Measurements from ENCODE around the gene IGHMBP2. TPM values are rescaled to one million over a fixed set of nuclear protein-coding genes. Genes with fewer than 3 reads are reported as not detected.

Gene IGHMBP2
- polyA plus RNA-seq, 1 donor from 2014 or later: 9.5 TPM

DNA sequence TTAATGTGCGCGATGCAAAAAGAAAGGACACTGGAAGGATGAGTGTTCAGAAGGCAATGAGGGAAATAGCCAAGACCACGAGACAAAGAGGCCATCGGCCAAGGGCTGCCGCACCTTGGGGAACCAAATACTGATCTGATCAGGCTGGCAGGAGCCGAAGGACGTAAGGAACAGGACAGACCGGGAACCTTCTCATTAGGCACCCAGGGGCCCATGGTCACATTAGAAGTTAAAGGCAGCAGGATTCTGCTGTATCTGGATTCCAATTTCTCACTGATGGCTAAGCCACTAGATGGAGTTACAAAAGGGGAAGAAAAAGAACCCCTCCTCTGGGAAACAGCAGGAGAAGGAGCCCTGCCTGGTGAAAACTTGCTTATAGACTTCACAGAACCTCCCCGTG lies 33.2 kb upstream of the IGHMBP2 start:
- H3K4me2 ChIP-seq (ENCODE audit: low read length): no peak overlapping the region
- no peaks in the 10 kb centered on the region for H3K9me3 ChIP-seq (ENCODE audit: low read length)
- H3K9me2 ChIP-seq (ENCODE audit: insufficient read depth, low read length): no peaks in the 10 kb centered on the region
- H2AFZ ChIP-seq (ENCODE audit: low read depth, low read length): no peak overlapping the region
- H4K20me1 ChIP-seq (ENCODE audit: insufficient read depth): no peaks in the 10 kb centered on the region
- H3K27ac ChIP-seq (ENCODE audit: low read length): no peak overlapping the region
- no peak overlapping the region for H3K4me3 ChIP-seq (ENCODE audit: low read length)
- H3K36me3 ChIP-seq (ENCODE audit: insufficient read depth, low read length): no peaks in the 10 kb centered on the region
- H3K79me2 ChIP-seq (replicated peaks; ENCODE audit: insufficient read depth, low read length): no peaks in the 10 kb centered on the region
- no peak overlapping the region for H3K9ac ChIP-seq (ENCODE audit: low read length)
- no peaks in the 10 kb centered on the region for H3K27me3 ChIP-seq (ENCODE audit: insufficient read depth, low read depth, low read length)
- TF ChIP-seq EZH2 (IDR thresholded peaks at IDR 0.05; ENCODE audit: borderline replicate concordance, insufficient read depth, low read length, poor library complexity, severe bottlenecking) (no peak), TAF1 (IDR thresholded peaks at IDR 0.05; ENCODE audit: low read depth) (no peak), RAD21 (conservative IDR thresholded peaks at IDR 0.05) (no peak), EP300 (conservative IDR thresholded peaks at IDR 0.05; ENCODE audit: poor library complexity, severe bottlenecking) (no peak), SMC3 (conservative IDR thresholded peaks at IDR 0.05; ENCODE audit: poor library complexity) (no peak), POLR2AphosphoS5 (IDR thresholded peaks at IDR 0.05) (no peak), MXI1 (conservative IDR thresholded peaks at IDR 0.05; ENCODE audit: poor library complexity, severe bottlenecking) (no peak)
- TF ChIP-seq, protein P1, sequence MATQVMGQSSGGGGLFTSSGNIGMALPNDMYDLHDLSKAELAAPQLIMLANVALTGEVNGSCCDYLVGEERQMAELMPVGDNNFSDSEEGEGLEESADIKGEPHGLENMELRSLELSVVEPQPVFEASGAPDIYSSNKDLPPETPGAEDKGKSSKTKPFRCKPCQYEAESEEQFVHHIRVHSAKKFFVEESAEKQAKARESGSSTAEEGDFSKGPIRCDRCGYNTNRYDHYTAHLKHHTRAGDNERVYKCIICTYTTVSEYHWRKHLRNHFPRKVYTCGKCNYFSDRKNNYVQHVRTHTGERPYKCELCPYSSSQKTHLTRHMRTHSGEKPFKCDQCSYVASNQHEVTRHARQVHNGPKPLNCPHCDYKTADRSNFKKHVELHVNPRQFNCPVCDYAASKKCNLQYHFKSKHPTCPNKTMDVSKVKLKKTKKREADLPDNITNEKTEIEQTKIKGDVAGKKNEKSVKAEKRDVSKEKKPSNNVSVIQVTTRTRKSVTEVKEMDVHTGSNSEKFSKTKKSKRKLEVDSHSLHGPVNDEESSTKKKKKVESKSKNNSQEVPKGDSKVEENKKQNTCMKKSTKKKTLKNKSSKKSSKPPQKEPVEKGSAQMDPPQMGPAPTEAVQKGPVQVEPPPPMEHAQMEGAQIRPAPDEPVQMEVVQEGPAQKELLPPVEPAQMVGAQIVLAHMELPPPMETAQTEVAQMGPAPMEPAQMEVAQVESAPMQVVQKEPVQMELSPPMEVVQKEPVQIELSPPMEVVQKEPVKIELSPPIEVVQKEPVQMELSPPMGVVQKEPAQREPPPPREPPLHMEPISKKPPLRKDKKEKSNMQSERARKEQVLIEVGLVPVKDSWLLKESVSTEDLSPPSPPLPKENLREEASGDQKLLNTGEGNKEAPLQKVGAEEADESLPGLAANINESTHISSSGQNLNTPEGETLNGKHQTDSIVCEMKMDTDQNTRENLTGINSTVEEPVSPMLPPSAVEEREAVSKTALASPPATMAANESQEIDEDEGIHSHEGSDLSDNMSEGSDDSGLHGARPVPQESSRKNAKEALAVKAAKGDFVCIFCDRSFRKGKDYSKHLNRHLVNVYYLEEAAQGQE (IDR thresholded peaks at IDR 0.05; ENCODE audit: borderline replicate concordance): no peak
- TF ChIP-seq, protein P2, sequence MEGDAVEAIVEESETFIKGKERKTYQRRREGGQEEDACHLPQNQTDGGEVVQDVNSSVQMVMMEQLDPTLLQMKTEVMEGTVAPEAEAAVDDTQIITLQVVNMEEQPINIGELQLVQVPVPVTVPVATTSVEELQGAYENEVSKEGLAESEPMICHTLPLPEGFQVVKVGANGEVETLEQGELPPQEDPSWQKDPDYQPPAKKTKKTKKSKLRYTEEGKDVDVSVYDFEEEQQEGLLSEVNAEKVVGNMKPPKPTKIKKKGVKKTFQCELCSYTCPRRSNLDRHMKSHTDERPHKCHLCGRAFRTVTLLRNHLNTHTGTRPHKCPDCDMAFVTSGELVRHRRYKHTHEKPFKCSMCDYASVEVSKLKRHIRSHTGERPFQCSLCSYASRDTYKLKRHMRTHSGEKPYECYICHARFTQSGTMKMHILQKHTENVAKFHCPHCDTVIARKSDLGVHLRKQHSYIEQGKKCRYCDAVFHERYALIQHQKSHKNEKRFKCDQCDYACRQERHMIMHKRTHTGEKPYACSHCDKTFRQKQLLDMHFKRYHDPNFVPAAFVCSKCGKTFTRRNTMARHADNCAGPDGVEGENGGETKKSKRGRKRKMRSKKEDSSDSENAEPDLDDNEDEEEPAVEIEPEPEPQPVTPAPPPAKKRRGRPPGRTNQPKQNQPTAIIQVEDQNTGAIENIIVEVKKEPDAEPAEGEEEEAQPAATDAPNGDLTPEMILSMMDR (IDR thresholded peaks at IDR 0.05; ENCODE audit: poor library complexity, severe bottlenecking): no peak
- no peaks in the 10 kb centered on the region for H3F3A ChIP-seq (ENCODE audit: insufficient read depth, low read length, poor library complexity, severe bottlenecking)

DNA sequence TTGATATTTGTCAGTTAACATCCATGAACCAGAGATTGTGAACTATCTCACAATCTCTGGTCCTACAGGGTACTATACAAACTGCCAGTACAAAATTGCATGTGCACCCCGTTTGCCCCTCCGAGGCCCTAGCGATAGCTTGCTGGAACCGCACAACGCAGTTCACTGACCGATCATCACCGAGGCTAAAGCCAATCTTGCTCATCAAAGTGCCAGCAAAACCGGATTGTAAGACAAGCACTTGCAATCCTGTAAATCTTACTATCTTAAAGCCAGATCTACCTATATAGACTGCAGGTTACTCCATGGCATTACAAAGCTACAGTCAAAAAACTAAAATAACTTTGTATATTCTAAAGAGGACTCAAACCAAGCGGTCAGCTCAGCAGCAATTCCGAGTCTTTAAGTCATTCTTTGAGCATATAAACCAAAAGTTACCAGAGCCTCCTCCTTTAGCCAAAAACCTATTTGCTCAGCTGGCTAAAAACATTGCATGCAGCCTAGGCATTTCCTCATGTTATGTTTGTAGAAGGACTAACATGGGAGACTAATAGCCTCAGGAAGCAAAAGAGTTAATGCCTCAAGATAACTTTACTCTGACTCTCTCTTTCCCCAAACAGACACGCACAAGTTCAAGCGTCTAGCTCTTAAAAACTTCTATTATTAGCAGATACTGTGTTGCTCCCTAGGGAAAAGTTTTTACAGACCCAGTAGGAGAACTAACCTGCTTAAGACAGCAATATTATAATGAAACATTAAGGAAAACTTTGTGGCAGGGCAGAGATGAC lies 31.3 kb upstream of the IGHMBP2 start:
- Histone ChIP-seq H3K9me2 (ENCODE audit: insufficient read depth, low read length) (no peaks in the 10 kb centered on the region), H3K9ac (ENCODE audit: low read length) (no peak overlapping the region), H3K79me2 (replicated peaks; ENCODE audit: insufficient read depth, low read length) (no peaks in the 10 kb centered on the region), H3K27me3 (ENCODE audit: insufficient read depth, low read depth, low read length) (no peaks in the 10 kb centered on the region), H4K20me1 (ENCODE audit: insufficient read depth) (no peaks in the 10 kb centered on the region), H3K9me3 (ENCODE audit: low read length) (no peaks in the 10 kb centered on the region), H3K36me3 (ENCODE audit: insufficient read depth, low read length) (no peaks in the 10 kb centered on the region), H3K27ac (ENCODE audit: low read length) (no peak overlapping the region), H3F3A (ENCODE audit: insufficient read depth, low read length, poor library complexity, severe bottlenecking) (no peaks in the 10 kb centered on the region), H3K4me2 (ENCODE audit: low read length) (no peak overlapping the region), H2AFZ (ENCODE audit: low read depth, low read length) (no peak overlapping the region), H3K4me3 (ENCODE audit: low read length) (no peak overlapping the region)
- TF ChIP-seq RAD21 (conservative IDR thresholded peaks at IDR 0.05) (no peak), POLR2AphosphoS5 (IDR thresholded peaks at IDR 0.05) (no peak), MXI1 (conservative IDR thresholded peaks at IDR 0.05; ENCODE audit: poor library complexity, severe bottlenecking) (no peak), TAF1 (IDR thresholded peaks at IDR 0.05; ENCODE audit: low read depth) (no peak), EZH2 (IDR thresholded peaks at IDR 0.05; ENCODE audit: borderline replicate concordance, insufficient read depth, low read length, poor library complexity, severe bottlenecking) (no peak), SMC3 (conservative IDR thresholded peaks at IDR 0.05; ENCODE audit: poor library complexity) (no peak), EP300 (conservative IDR thresholded peaks at IDR 0.05; ENCODE audit: poor library complexity, severe bottlenecking) (no peak)
- TF ChIP-seq, protein P2 (IDR thresholded peaks at IDR 0.05; ENCODE audit: poor library complexity, severe bottlenecking): no peak
- TF ChIP-seq, protein P1 (IDR thresholded peaks at IDR 0.05; ENCODE audit: borderline replicate concordance): no peak

Data from neural cell (in vitro differentiated cells).